Regular cardiac myocyte (primary cell): Measurements from ENCODE around the gene DNPH1. TPM values are rescaled to one million over a fixed set of nuclear protein-coding genes. Genes with fewer than 3 reads are reported as not detected.

ENCODE experiments used
- total RNA-seq: library from RNA; depleted of rRNA; stranded (reverse); fragments of >200 nt; gene quantifications from 2 replicates; pipeline ENCODE4 v1.2.3, GENCODE V29; 2014

DNPH1 gene, protein sequence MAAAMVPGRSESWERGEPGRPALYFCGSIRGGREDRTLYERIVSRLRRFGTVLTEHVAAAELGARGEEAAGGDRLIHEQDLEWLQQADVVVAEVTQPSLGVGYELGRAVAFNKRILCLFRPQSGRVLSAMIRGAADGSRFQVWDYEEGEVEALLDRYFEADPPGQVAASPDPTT
- total RNA-seq, result 36.1 and 53.1 TPM in 2 replicates

DNA sequence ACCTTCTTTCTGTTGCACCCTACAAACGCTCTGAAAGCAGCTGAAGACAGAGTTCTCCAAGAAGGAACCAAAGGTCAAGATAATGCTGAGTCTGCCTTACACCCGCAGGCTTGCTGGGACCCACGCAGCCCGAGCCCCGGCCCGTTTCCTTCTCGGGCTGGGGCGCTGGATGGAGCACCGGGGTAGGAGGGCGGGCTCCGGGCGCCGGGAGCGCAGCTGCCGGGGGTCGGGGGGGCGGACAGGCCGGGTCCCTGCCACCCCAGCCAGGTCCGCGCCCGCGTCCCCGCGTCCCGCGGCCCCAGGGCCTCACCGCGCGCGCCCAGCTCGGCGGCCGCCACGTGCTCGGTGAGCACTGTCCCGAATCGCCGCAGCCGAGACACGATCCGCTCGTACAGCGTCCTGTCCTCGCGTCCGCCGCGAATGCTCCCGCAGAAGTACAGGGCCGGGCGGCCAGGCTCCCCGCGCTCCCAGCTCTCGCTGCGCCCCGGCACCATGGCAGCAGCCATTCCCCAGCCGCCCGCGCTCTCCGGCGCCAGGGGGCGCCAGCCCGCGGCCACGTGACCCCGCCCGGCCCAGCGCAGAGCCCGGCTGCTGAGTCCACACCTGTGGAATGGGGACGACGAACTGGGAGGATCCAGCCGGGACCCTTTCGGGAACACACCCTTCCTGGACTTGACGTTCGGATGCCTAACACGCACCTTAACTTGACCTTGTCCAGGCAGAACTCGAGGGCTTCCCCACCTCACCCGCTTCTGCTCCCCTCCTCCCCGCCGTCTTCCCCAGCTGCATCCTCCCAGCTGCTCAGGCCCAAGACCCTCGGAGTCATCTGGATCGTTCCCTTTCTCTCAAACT lies at the start of gene DNPH1:
Gene DNPH1, minus strand, starts transcription at position 531 of the 852 bp plus-strand sequence. Its CDS starts 25 bp downstream, at position 506.

DNA sequence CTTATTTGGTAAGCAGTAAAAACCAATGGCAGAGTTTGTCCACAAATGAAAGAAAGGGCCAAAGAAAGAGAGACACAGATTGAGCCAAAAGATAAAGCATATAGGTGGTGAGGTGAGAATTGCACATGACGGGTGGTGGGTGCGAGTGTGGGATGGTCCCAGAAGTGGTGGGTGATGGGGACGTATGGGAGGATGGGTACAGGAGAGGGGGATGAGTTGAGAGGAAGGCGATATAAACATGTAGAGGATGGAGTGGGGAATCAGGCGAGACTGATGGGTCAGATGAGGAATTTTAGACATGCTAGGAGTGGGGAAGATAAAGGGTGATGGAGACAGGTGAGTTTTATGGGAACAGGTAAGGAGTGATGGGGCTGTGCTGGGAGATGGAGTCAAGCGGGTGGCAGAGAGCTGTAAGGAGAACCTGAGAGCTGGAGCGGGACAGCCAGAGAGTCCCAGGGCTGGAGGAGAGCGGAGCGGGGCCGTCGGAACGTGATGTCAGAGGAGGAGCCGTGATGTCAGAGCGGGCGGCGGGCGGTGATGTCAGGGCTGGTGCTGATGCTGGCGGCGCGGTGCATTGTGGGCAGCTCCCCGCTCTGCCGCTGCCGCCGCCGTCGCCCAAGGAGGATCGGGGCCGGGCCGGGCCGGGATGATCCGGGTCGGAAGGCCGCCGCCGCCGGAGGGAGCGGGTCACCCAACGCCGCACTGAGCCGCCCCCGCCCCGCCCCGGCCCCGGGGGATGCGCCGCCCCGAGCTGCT lies 13.8 kb upstream of the DNPH1 start, which contains the start of gene TTBK1:
Gene TTBK1, plus strand, starts transcription at position 574 of the 756 bp plus-strand sequence. CDS start 3,180 bp downstream, outside the sequence.

DNA sequence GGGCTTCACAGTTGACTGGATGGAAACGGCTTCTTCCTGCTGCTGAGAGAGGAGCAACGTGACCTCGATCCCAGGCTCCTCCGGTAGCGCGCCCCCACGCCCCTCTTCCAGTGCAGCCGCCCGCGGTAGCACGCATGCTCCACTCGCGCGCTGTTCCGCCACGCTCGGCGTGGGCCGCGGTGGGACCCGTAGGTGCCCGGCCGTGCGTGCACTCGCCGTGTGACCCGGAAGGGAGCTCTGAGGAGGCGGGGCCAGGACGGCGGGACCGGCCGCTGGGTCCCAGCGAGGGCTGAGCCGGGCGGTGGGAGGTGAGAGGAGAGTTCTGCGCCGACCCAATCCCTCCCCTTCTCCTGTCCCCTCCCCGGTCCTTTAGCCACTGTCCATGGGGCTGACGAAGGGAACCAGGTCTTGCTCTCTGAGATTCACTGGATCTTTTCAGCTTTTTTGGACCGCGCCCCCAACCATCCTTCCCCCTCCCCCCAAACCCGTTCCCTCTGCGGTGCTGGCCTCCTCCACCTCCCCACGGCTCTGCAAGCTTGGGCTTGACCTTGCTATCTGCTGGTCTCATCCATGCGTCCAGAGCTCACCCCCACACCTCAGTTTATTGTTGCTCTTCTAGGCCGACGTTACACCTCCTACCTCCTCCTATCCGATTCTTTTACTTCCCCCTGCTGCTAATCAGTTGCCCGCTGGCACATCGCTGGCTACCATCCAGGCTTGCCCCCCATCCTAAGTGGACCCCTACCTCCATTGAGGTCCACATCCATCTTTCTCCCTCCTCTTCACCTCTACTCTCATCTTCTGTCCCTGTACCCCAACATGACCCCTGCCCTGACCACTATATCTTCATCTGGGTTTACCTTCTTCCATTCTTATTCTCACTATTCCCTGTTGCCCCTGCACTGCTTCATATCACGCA lies 47.1 kb downstream of the DNPH1 start, which contains the start of gene CUL9:
Gene CUL9, plus strand, starts transcription at position 255 of the 919 bp plus-strand sequence. CDS start 2,115 bp downstream, outside the sequence.

Other genes with a start within 250 kb of the DNPH1 start
- gene PPP2R5D, start 244.9 kb downstream of the DNPH1 start, total RNA-seq, result 39.7 and 47.4 TPM in 2 replicates
- 65.1 and 125 TPM in 2 replicates for gene MEA1, start 215.5 kb downstream of the DNPH1 start, total RNA-seq
- gene KLHDC3, start 215.2 kb downstream of the DNPH1 start, total RNA-seq, result 64.8 and 107 TPM in 2 replicates
- gene RRP36, start 207.9 kb downstream of the DNPH1 start, total RNA-seq, result 64.3 and 147 TPM in 2 replicates
- gene CUL7, start 175.6 kb downstream of the DNPH1 start, total RNA-seq, result 41.0 and 52.4 TPM in 2 replicates
- gene MRPL2, start 170.0 kb downstream of the DNPH1 start, total RNA-seq, result 15.2 and 32.8 TPM in 2 replicates
- gene KLC4, start 169.8 kb downstream of the DNPH1 start, total RNA-seq, result 11.5 and 19.4 TPM in 2 replicates
- gene PTK7, start 153.2 kb downstream of the DNPH1 start, total RNA-seq, result 47.0 and 107 TPM in 2 replicates
- 16.1 and 23.4 TPM in 2 replicates for gene SRF, start 58.2 kb downstream of the DNPH1 start, total RNA-seq
- 14.0 and 20.3 TPM in 2 replicates for gene CUL9, start 47.3 kb downstream of the DNPH1 start, total RNA-seq
- gene TTBK1, start 14.0 kb upstream of the DNPH1 start, total RNA-seq, result under 0.01 TPM in 1 of 2 replicates, not detected in the other
- not detected in 2 replicates for gene SLC22A7, start 68.8 kb upstream of the DNPH1 start, total RNA-seq
- not detected in 2 replicates for gene CRIP3, start 79.3 kb upstream of the DNPH1 start, total RNA-seq
- 3.9 and 5.8 TPM in 2 replicates for gene ZNF318, start 140.2 kb upstream of the DNPH1 start, total RNA-seq
- gene ABCC10, start 198.1 kb upstream of the DNPH1 start, total RNA-seq, result 14.4 and 18.8 TPM in 2 replicates
- 0.19 and 0.28 TPM in 2 replicates for gene DLK2, start 226.1 kb upstream of the DNPH1 start, total RNA-seq
- gene TJAP1, start 248.1 kb upstream of the DNPH1 start, total RNA-seq, result 7.6 and 9.0 TPM in 2 replicates